ENCODE measurements around the gene IDE.

DNA sequence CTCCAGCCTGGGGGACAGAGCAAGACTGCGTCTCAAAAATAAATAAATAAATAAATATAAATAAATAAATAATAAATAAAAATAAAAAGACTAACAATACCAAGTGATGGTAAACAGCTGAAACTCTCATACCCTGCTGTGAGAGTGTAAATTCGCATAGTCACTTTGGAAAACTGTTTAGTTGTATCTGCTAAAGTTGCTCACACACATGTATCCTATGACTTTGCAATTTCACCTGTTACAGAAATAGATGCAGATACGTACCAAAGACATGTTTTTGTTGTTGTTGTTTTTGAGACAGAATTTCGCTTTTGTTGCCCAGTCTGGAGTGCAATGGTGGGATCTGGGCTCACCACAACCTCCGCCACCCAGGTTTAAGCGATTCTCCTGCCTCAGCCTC lies 135.7 kb downstream of the IDE start:
- TF ChIP-seq, protein P1, sequence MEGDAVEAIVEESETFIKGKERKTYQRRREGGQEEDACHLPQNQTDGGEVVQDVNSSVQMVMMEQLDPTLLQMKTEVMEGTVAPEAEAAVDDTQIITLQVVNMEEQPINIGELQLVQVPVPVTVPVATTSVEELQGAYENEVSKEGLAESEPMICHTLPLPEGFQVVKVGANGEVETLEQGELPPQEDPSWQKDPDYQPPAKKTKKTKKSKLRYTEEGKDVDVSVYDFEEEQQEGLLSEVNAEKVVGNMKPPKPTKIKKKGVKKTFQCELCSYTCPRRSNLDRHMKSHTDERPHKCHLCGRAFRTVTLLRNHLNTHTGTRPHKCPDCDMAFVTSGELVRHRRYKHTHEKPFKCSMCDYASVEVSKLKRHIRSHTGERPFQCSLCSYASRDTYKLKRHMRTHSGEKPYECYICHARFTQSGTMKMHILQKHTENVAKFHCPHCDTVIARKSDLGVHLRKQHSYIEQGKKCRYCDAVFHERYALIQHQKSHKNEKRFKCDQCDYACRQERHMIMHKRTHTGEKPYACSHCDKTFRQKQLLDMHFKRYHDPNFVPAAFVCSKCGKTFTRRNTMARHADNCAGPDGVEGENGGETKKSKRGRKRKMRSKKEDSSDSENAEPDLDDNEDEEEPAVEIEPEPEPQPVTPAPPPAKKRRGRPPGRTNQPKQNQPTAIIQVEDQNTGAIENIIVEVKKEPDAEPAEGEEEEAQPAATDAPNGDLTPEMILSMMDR (conservative IDR thresholded peaks at IDR 0.05 in 1 of 2, IDR thresholded peaks at IDR 0.05 in 1 of 2; ENCODE audit: extremely low read depth in 1 of 2, insufficient read depth in 1 of 2, low read depth in 1 of 2, low read length in 2 of 2) = no peak
- TF ChIP-seq EZH2 (IDR thresholded peaks at IDR 0.05; ENCODE audit: borderline replicate concordance, low read length) = no peak
